Activated CD8-positive, alpha-beta T cell treated with anti-CD3 and anti-CD28 coated beads for 36 hours (primary cell): ENCODE results near the gene LEFTY2. TPM values are rescaled to one million over a fixed set of nuclear protein-coding genes. Genes with fewer than 3 reads are reported as not detected.
"Not testable (repeated sequence)": the region's sequence is repeated elsewhere in the genome, so short reads cannot be mapped to it uniquely, and the experiment has no call there.

Source experiments
- ATAC-seq: fragments of 200-7000 bp; cut with Tn5 transposase; one replicate; pipeline ENCODE4 v1.10.0; 2021; ENCODE audit warnings: mild to moderate bottlenecking, moderate library complexity
- CTCF ChIA-PET: fragments of 350-600 bp; sonication (Branson Sonifier 250); formaldehyde crosslinking; loops from one replicate; lab custom pipeline; 2021; ENCODE audit warnings: antibody characterized with exemption; lab: Charles Lee
- POLR2A ChIA-PET: fragments of 350-600 bp; sonication (Branson Sonifier 250); formaldehyde crosslinking; loops from one replicate; lab custom pipeline; 2021; ENCODE audit warnings: antibody characterized with exemption; lab: Charles Lee
- DNase-seq: peaks from one replicate; pipeline ENCODE4 v3.0.0-alpha.2; 2020
- H3K27ac Mint-ChIP-seq: one replicate; pipeline ENCODE4 v1.8.0; 2021; ENCODE audit warnings: mild to moderate bottlenecking, mixed read lengths
- H3K27me3 Mint-ChIP-seq: one replicate; pipeline ENCODE4 v1.8.0; 2021; ENCODE audit warnings: mixed read lengths
- H3K36me3 Mint-ChIP-seq: one replicate; pipeline ENCODE4 v1.8.0; 2021; ENCODE audit warnings: low read depth, mixed read lengths
- H3K4me1 Mint-ChIP-seq: one replicate; pipeline ENCODE4 v1.8.0; 2021; ENCODE audit warnings: low read depth, mixed read lengths
- H3K4me3 Mint-ChIP-seq: one replicate; pipeline ENCODE4 v1.8.0; 2021; ENCODE audit warnings: mild to moderate bottlenecking, moderate library complexity, mixed read lengths
- H3K9me3 Mint-ChIP-seq: one replicate; pipeline ENCODE4 v1.8.0; 2021; ENCODE audit warnings: mixed read lengths
- CTCF ChIP-seq: fragments of 200-600 bp; IDR thresholded peaks from one replicate; pipeline ENCODE4 v1.8.0; 2022; ENCODE audit warnings: antibody characterized with exemption, mild to moderate bottlenecking
- intact Hi-C: fragments of 100-400 bp; cut with micrococcal nuclease; formaldehyde crosslinking; loops from one replicate; pipeline ENCODE4 v1.10.0; 2022
- microRNA-seq: library from miRNA; unstranded; fragments of <30 nt; microRNA quantifications from one replicate; pipeline ENCODE4 v1.2.0, GENCODE V29; 2022; ENCODE audit warnings: borderline microRNAs expressed, borderline replicate concordance
- total RNA-seq, 2 experiments: library from RNA; stranded (reverse); gene quantifications; one replicate each; pipeline ENCODE4 v1.2.3, GENCODE V29; 2021

Gene LEFTY2
- total RNA-seq, 2 experiments from 2014 or later = not detected

- H3K36me3 Mint-ChIP-seq = no peaks in the 10 kb centered on the region
- TF ChIP-seq CTCF = no peak
- H3K4me3 Mint-ChIP-seq = no peak overlapping the region
- no peaks in the 10 kb centered on the region for H3K27me3 Mint-ChIP-seq
- no peak overlapping the region for H3K27ac Mint-ChIP-seq
- intact Hi-C loops = no loop called here
- ATAC-seq = no peak
- ChIA-PET POLR2A (interaction anchor here (1.2 kb wide), 1 partner anchor 9 kb away, joined by 4 read pairs; no protein-coding TSS in a partner anchor), CTCF (interaction anchor here (2.5 kb wide), 1 partner anchor 23 kb away, joined by 10 read pairs; no protein-coding TSS in a partner anchor)
- peaks cover 5% of the 10 kb centered on the region for H3K4me1 Mint-ChIP-seq
- DNase-seq = no peak
- H3K9me3 Mint-ChIP-seq = no peaks in the 10 kb centered on the region
Measured at GRCh38 chr1:225888289-225888897, 52.6 kb downstream of the LEFTY2 start.

GRCh38 chr1:225887554-225888288, 53.3 kb downstream of the LEFTY2 start:
- H3K27me3 Mint-ChIP-seq, POLR2A ChIA-PET, H3K4me3 Mint-ChIP-seq, DNase-seq, ATAC-seq, H3K4me1 Mint-ChIP-seq, H3K36me3 Mint-ChIP-seq, H3K27ac Mint-ChIP-seq, intact Hi-C loops, H3K9me3 Mint-ChIP-seq: not testable (repeated sequence)
- CTCF ChIA-PET = interaction anchor here (1.1 kb wide), 1 partner anchor 110 kb away, joined by 3 read pairs; the partner anchor contains the start of gene SRP9

- ATAC-seq (no peak), DNase-seq (no peak)
- no peak overlapping the region for H3K27ac Mint-ChIP-seq
- no peak overlapping the region for H3K4me3 Mint-ChIP-seq
- ChIA-PET POLR2A (no interaction called here), CTCF (interaction anchor here (0.6 to 1.1 kb wide), 2 partner anchors 109 to 412 kb away, joined by 3 read pairs; partner anchors contain the start of gene SRP9)
- no peak for TF ChIP-seq CTCF
- intact Hi-C loops = no loop called here
- H3K4me1 Mint-ChIP-seq = peaks cover 8% of the 10 kb centered on the region
- H3K27me3 Mint-ChIP-seq = no peaks in the 10 kb centered on the region
- no peaks in the 10 kb centered on the region for H3K36me3 Mint-ChIP-seq
- H3K9me3 Mint-ChIP-seq = no peaks in the 10 kb centered on the region
Measured at GRCh38 chr1:225887030-225887314, 54.0 kb downstream of the LEFTY2 start.

Small RNA genes lying within 50 kb of the gene (microRNA-seq; reads per million reads assigned to microRNA genes)
- gene MIR6741 = 2.1 reads per million

Other genes with a start within 250 kb of the LEFTY2 start
- 100 to 1,000 TPM; 275 to 304 TPM for gene SRP9, start 163.4 kb downstream of the LEFTY2 start, total RNA-seq
- 1 to 10 TPM; 2.1 to 3.6 TPM for gene EPHX1, start 131.1 kb downstream of the LEFTY2 start, total RNA-seq
- gene TMEM63A, start 58.8 kb downstream of the LEFTY2 start, total RNA-seq = 10 to 100 TPM; 51.4 to 54.6 TPM
- gene LEFTY1, start 52.1 kb downstream of the LEFTY2 start, total RNA-seq = under 1 TPM; 0.16 to 0.83 TPM
- 100 to 1,000 TPM; 132 to 134 TPM for gene PYCR2, start 17.0 kb downstream of the LEFTY2 start, total RNA-seq
- gene SDE2, start 58.1 kb upstream of the LEFTY2 start, total RNA-seq = 10 to 100 TPM; 14.9 to 15.5 TPM
- 100 to 1,000 TPM; 287 to 308 TPM for gene H3-3A, start 121.5 kb upstream of the LEFTY2 start, total RNA-seq
- gene ACBD3, start 245.5 kb upstream of the LEFTY2 start, total RNA-seq = 10 to 100 TPM; 17.4 to 17.7 TPM